Transverse colon (tissue), 4 donors: Measurements from ENCODE around the gene SKIC3. TPM values are rescaled to one million over a fixed set of nuclear protein-coding genes. Genes with fewer than 3 reads are reported as not detected.

Experiments used
- DNase-seq: peaks from one replicate; pipeline ENCODE4 v3.0.0-alpha.2; 2019
- H3K27ac ChIP-seq, 4 donors: fragments of 200-600 bp; sonication (generic); 2 replicates each; pipeline ENCODE4 v1.5.1; 2016 to 2018; ENCODE audit warnings: inconsistent platforms in 4 of 4
- H3K27me3 ChIP-seq: fragments of 200-600 bp; sonication (generic); 2 replicates; pipeline ENCODE4 v1.5.1; 2017; ENCODE audit warnings: inconsistent platforms
- H3K36me3 ChIP-seq, 4 donors: fragments of 200-600 bp; sonication (generic); 2 replicates each; pipeline ENCODE4 v1.5.1; 2017 to 2019; ENCODE audit warnings: inconsistent platforms in 4 of 4
- H3K4me1 ChIP-seq, 4 donors: fragments of 200-600 bp; sonication (generic); 2 replicates each; pipeline ENCODE4 v1.5.1; 2017 to 2020; ENCODE audit warnings: inconsistent platforms in 4 of 4
- H3K4me3 ChIP-seq, 4 donors: fragments of 200-600 bp; sonication (generic); 1 replicate in 1 of 4; 2 replicates in 3 of 4; pipeline versions ENCODE4 v1.5.1 to v1.6.1; 2017 to 2019; ENCODE audit warnings: inconsistent platforms in 4 of 4
- H3K9me3 ChIP-seq, 2 donors: fragments of 200-600 bp; sonication (generic); 2 replicates each; pipeline ENCODE4 v1.5.1; 2017 to 2019; ENCODE audit warnings: inconsistent platforms in 2 of 2
- CTCF ChIP-seq, 5 experiments: fragments of 200-600 bp in 3 of 5; fragments of 450-650 bp in 2 of 5; sonication (generic) in 3 of 5; IDR thresholded peaks; 1 replicate in 2 of 5; 2 replicates in 3 of 5; pipeline ENCODE4 v1.5.1; 2016 to 2017; ENCODE audit warnings: antibody characterized with exemption in 5 of 5, inconsistent platforms in 3 of 5, mild to moderate bottlenecking in 2 of 5, moderate library complexity in 1 of 5
- EP300 ChIP-seq: sonication (generic); formaldehyde crosslinking; IDR thresholded peaks from one replicate; pipeline ENCODE4 v1.6.1; 2017; ENCODE audit warnings: antibody characterized with exemption, low read depth
- POLR2A ChIP-seq: fragments of 450-650 bp; IDR thresholded peaks from one replicate; pipeline ENCODE4 v1.6.1; 2016; ENCODE audit warnings: antibody characterized with exemption, mild to moderate bottlenecking, moderate library complexity
- POLR2AphosphoS5 ChIP-seq, 3 donors: sonication (generic); formaldehyde crosslinking; IDR thresholded peaks; one replicate each; pipeline ENCODE4 v1.6.1; 2016; ENCODE audit warnings: antibody characterized with exemption in 3 of 3
- WGBS, 2 donors: methylation state at CpG; one replicate each; pipeline ENCODE4 v1.1.5; 2018; ENCODE audit warnings: low coverage in 1 of 2; 5-methylcytosine and 5-hydroxymethylcytosine counted together
- in situ Hi-C, 4 donors: fragments of 200-750 bp; cut with MboI; loops; one replicate each; pipeline versions ENCODE4 v1.15.0 to v1.15.1; 2017; ENCODE audit warnings: low sequenced_read_pairs in 3 of 4, low pct_ligation_motif_present in 1 of 4, low pct_unique_long_range_greater_than_20kb in 1 of 4
- intact Hi-C: fragments of 100-400 bp; cut with DNase I; formaldehyde crosslinking; loops from one replicate; pipeline ENCODE4 v1.15.1; 2023; ENCODE audit warnings: low total_unique reads
- total RNA-seq, 4 donors: library from RNA; depleted of rRNA; stranded (reverse); fragments of >200 nt; gene quantifications; one replicate each; pipeline ENCODE4 v1.1.0, GENCODE V29; 2016

Gene SKIC3
- total RNA-seq, 4 donors from 2014 or later, result 28.1 to 72.1 (median 46.0) TPM

GRCh38 chr5:95531491-95531890 lies 23.3 kb downstream of the SKIC3 start:
- no peak for TF ChIP-seq EP300
- TF ChIP-seq POLR2AphosphoS5 (IDR thresholded peaks at IDR 0.05), result no peak
- TF ChIP-seq CTCF (IDR thresholded peaks at IDR 0.05), result no peak
- DNase-seq, result no peak
- Histone ChIP-seq H3K9me3 (no peaks in the 10 kb centered on the region), H3K4me1 (no peaks in the 10 kb centered on the region), H3K27me3 (no peaks in the 10 kb centered on the region), H3K4me3 (no peak overlapping the region), H3K36me3 (peaks cover 0 to 64% (median 15%) of the 10 kb centered on the region in 4 donors), H3K27ac (no peak overlapping the region)
- intact Hi-C loops, result no loop called here
- in situ Hi-C loops, result no loop called here

GRCh38 chr5:95530416-95530815 lies 24.4 kb downstream of the SKIC3 start:
- H3K36me3 ChIP-seq, result peaks cover 0 to 58% (median 15%) of the 10 kb centered on the region in 4 donors
- H3K4me3 ChIP-seq, result no peak overlapping the region
- intact Hi-C loops, result no loop called here
- in situ Hi-C loops, result no loop called here
- TF ChIP-seq POLR2A, result no peak
- TF ChIP-seq POLR2AphosphoS5 (IDR thresholded peaks at IDR 0.05), result no peak
- no peak for TF ChIP-seq CTCF (IDR thresholded peaks at IDR 0.05)
- TF ChIP-seq EP300, result no peak
- H3K4me1 ChIP-seq, result no peaks in the 10 kb centered on the region
- no peaks in the 10 kb centered on the region for H3K9me3 ChIP-seq
- H3K27ac ChIP-seq, result no peak overlapping the region
- no peak for DNase-seq
- WGBS, 2 donors, result 100% methylated on average over 2 of the region's 2 CpGs; no CpG with 5 or more reads in 1 of the 2 donors
- no peaks in the 10 kb centered on the region for H3K27me3 ChIP-seq

GRCh38 chr5:95528565-95528964 lies 26.2 kb downstream of the SKIC3 start:
- TF ChIP-seq EP300, result no peak
- TF ChIP-seq POLR2A, result no peak
- TF ChIP-seq POLR2AphosphoS5 (IDR thresholded peaks at IDR 0.05), result no peak
- no peak for TF ChIP-seq CTCF (IDR thresholded peaks at IDR 0.05)
- Histone ChIP-seq H3K4me1 (peaks cover 0 to 10% (median 3%) of the 10 kb centered on the region in 4 donors), H3K36me3 (peaks cover 0 to 60% (median 20%) of the 10 kb centered on the region in 4 donors), H3K27ac (no peak overlapping the region), H3K27me3 (no peaks in the 10 kb centered on the region), H3K9me3 (no peaks in the 10 kb centered on the region), H3K4me3 (no peak overlapping the region)
- intact Hi-C loops (no loop called here), in situ Hi-C loops (no loop called here)
- DNase-seq, result no peak

- TF ChIP-seq POLR2A (no peak), EP300 (no peak), POLR2AphosphoS5 (IDR thresholded peaks at IDR 0.05) (no peak), CTCF (IDR thresholded peaks at IDR 0.05) (no peak)
- Histone ChIP-seq H3K9me3 (no peaks in the 10 kb centered on the region), H3K36me3 (peaks cover 0 to 68% (median 20%) of the 10 kb centered on the region in 4 donors), H3K27me3 (no peaks in the 10 kb centered on the region), H3K4me3 (no peak overlapping the region), H3K4me1 (peaks cover 0 to 10% (median 3%) of the 10 kb centered on the region in 4 donors), H3K27ac (no peak overlapping the region)
- 94 to 95% methylated on average over 2 of the region's 2 CpGs for WGBS, 2 donors
- in situ Hi-C loops (no loop called here), intact Hi-C loops (no loop called here)
- DNase-seq, result no peak
These were observed 27.9 kb downstream of the SKIC3 start for GRCh38 chr5:95526871-95527270.
